Liver (tissue), 9 donors: ENCODE data around the gene TSPOAP1. TPM values are rescaled to one million over a fixed set of nuclear protein-coding genes. Genes with fewer than 3 reads are reported as not detected.

Experiments used
- DNase-seq: peaks from one replicate; pipeline ENCODE4 v3.0.0-alpha.2; 2017; ENCODE audit warnings: low spot score
- H3K27ac ChIP-seq, 2 donors: one replicate each; pipeline ENCODE4 v1.7.0; 2013; ENCODE audit warnings: inconsistent platforms in 2 of 2, low read length in 2 of 2, control low read depth in 1 of 2, low read depth in 1 of 2, mild to moderate bottlenecking in 1 of 2
- H3K27me3 ChIP-seq, 4 donors: one replicate each; pipeline versions ENCODE4 v1.6.1 to v1.7.0; 2013; ENCODE audit warnings: low read length in 3 of 4, inconsistent platforms in 1 of 4, mild to moderate bottlenecking in 1 of 4, moderate library complexity in 1 of 4; ENCODE audit not compliant: control insufficient read depth in 4 of 4, insufficient read depth in 4 of 4
- H3K36me3 ChIP-seq, 4 donors: one replicate each; pipeline versions ENCODE4 v1.6.1 to v1.7.0; 2013; ENCODE audit warnings: low read length in 3 of 4, mild to moderate bottlenecking in 3 of 4, low read depth in 1 of 4, moderate library complexity in 1 of 4; ENCODE audit not compliant: control insufficient read depth in 4 of 4, insufficient read depth in 3 of 4
- H3K4me1 ChIP-seq, 4 donors: one replicate each; pipeline versions ENCODE4 v1.6.1 to v1.7.0; 2013; ENCODE audit warnings: low read length in 3 of 4, mild to moderate bottlenecking in 3 of 4, moderate library complexity in 1 of 4; ENCODE audit not compliant: control insufficient read depth in 4 of 4, insufficient read depth in 4 of 4
- H3K4me3 ChIP-seq, 3 donors: one replicate each; pipeline versions ENCODE4 v1.6.1 to v1.7.0; 2013; ENCODE audit warnings: low read length in 3 of 3, control low read depth in 1 of 3, low read depth in 1 of 3, mild to moderate bottlenecking in 1 of 3
- H3K9ac ChIP-seq, 2 donors: one replicate each; pipeline ENCODE4 v1.7.0; 2013; ENCODE audit warnings: low read length in 2 of 2, mild to moderate bottlenecking in 2 of 2, moderate library complexity in 2 of 2, control low read depth in 1 of 2, low read depth in 1 of 2
- H3K9me3 ChIP-seq, 4 donors: one replicate each; pipeline versions ENCODE4 v1.6.1 to v1.7.0; 2013; ENCODE audit warnings: low read length in 3 of 4; ENCODE audit not compliant: control insufficient read depth in 4 of 4
- EGR1 ChIP-seq, 2 donors: IDR thresholded peaks; 2 replicates each; pipeline ENCODE4 v1.6.1; 2016 to 2018; ENCODE audit warnings: antibody characterized with exemption in 2 of 2, low read depth in 2 of 2
- FOXA1 ChIP-seq: IDR thresholded peaks from 2 replicates; pipeline ENCODE4 v1.6.1; 2016; ENCODE audit warnings: antibody characterized with exemption
- FOXA2 ChIP-seq: IDR thresholded peaks from 2 replicates; pipeline ENCODE4 v1.6.1; 2016; ENCODE audit warnings: antibody characterized with exemption
- GABPA ChIP-seq, 2 donors: IDR thresholded peaks in 1 of 2; conservative IDR thresholded peaks in 1 of 2; 2 replicates each; pipeline ENCODE4 v1.6.1; 2016; ENCODE audit warnings: antibody characterized with exemption in 2 of 2, mild to moderate bottlenecking in 1 of 2, moderate library complexity in 1 of 2
- HNF4A ChIP-seq, 2 donors: conservative IDR thresholded peaks; 2 replicates each; pipeline ENCODE4 v1.6.1; 2016; ENCODE audit warnings: antibody characterized with exemption in 2 of 2, mild to moderate bottlenecking in 2 of 2
- HNF4G ChIP-seq: IDR thresholded peaks from 2 replicates; pipeline ENCODE4 v1.6.1; 2016; ENCODE audit warnings: antibody characterized with exemption
- JUND ChIP-seq, 2 donors: IDR thresholded peaks; 2 replicates each; pipeline ENCODE4 v1.6.1; 2016; ENCODE audit warnings: antibody characterized with exemption in 2 of 2
- NR2F2 ChIP-seq: IDR thresholded peaks from 2 replicates; pipeline ENCODE4 v1.6.1; 2016; ENCODE audit warnings: antibody characterized with exemption
- RAD21 ChIP-seq, 2 donors: IDR thresholded peaks; 2 replicates each; pipeline ENCODE4 v1.6.1; 2016; ENCODE audit warnings: antibody characterized with exemption in 2 of 2, mild to moderate bottlenecking in 2 of 2
- RXRA ChIP-seq, 2 donors: IDR thresholded peaks; 2 replicates each; pipeline ENCODE4 v1.6.1; 2017 to 2018; ENCODE audit warnings: antibody characterized with exemption in 2 of 2, mild to moderate bottlenecking in 1 of 2
- SP1 ChIP-seq: IDR thresholded peaks from 2 replicates; pipeline ENCODE4 v1.6.1; 2018; ENCODE audit warnings: antibody characterized with exemption, mild to moderate bottlenecking
- YY1 ChIP-seq: IDR thresholded peaks from 2 replicates; pipeline ENCODE4 v1.6.1; 2016; ENCODE audit warnings: antibody characterized with exemption, mild to moderate bottlenecking
- WGBS: extraction: QIAGEN DNeasy Blood & Tissue Kit; methylation state at CpG from one replicate; pipeline ENCODE4 v1.1.7; 2013; 5-methylcytosine and 5-hydroxymethylcytosine counted together
- polyA plus RNA-seq, 2 donors: library from polyadenylated mRNA; stranded (reverse) in 1 of 2; unstranded in 1 of 2; fragments of 200-250 nt in 1 of 2; fragments of >200 nt in 1 of 2; fragmentation: Nextera tagmentation in 1 of 2; extraction: Ambion mirVana in 1 of 2; gene quantifications; one replicate each; pipeline versions ENCODE4 v1.2.1 to v1.2.3, GENCODE V29; 2013 to 2015
- total RNA-seq, 2 donors: library from RNA; depleted of rRNA; stranded (reverse); fragments of >200 nt; gene quantifications; one replicate each; pipeline ENCODE4 v1.2.3, GENCODE V29; 2014
- TF ChIP-seq, protein P1 (sequence below): fragments of 150-350 bp; IDR thresholded peaks from 2 replicates; pipeline ENCODE4 v1.5.1; 2017; ENCODE audit warnings: improper control_type of control experiment, low read depth, low read length; ENCODE audit not compliant: missing input control
- TF ChIP-seq, protein P2 (sequence below): IDR thresholded peaks from 2 replicates; pipeline ENCODE4 v1.6.1; 2016; ENCODE audit warnings: antibody characterized with exemption
- TF ChIP-seq, protein P3 (sequence below): IDR thresholded peaks from 2 replicates; pipeline ENCODE4 v1.6.1; 2016; ENCODE audit warnings: antibody characterized with exemption, mild to moderate bottlenecking
- TF ChIP-seq, protein P4 (sequence below): IDR thresholded peaks from 2 replicates; pipeline ENCODE4 v1.6.1; 2016; ENCODE audit warnings: antibody characterized with exemption
- donor health status: healthy.
- donor health status: healthy.
- donor health status: healthy.
- donor health status: healthy.
- donor health status: healthy.

Gene TSPOAP1
- total and polyA plus RNA-seq, 4 donors, result 1.5 to 4.6 (median 2.6) TPM

DNA sequence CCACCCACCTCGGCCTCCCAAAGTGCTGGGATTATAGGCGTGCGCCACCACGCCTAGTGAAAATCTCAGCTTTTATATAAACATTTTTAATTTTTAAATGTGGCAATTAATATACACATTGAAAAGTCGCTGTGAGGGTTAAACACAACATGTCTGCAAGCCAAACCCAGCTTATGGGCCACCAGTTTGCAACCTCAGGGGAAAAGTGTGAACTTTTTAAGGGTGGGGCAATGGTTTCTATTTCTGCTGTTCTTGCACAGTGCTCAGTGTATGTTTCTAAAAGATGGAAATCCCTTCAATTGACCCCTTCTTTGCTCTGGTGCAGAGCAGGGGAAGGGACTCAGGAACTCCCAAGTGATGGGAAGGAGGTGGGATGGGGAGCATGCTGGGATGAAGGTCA lies 41.7 kb upstream of the TSPOAP1 start:
- no peak overlapping the region for H3K9ac ChIP-seq

DNA sequence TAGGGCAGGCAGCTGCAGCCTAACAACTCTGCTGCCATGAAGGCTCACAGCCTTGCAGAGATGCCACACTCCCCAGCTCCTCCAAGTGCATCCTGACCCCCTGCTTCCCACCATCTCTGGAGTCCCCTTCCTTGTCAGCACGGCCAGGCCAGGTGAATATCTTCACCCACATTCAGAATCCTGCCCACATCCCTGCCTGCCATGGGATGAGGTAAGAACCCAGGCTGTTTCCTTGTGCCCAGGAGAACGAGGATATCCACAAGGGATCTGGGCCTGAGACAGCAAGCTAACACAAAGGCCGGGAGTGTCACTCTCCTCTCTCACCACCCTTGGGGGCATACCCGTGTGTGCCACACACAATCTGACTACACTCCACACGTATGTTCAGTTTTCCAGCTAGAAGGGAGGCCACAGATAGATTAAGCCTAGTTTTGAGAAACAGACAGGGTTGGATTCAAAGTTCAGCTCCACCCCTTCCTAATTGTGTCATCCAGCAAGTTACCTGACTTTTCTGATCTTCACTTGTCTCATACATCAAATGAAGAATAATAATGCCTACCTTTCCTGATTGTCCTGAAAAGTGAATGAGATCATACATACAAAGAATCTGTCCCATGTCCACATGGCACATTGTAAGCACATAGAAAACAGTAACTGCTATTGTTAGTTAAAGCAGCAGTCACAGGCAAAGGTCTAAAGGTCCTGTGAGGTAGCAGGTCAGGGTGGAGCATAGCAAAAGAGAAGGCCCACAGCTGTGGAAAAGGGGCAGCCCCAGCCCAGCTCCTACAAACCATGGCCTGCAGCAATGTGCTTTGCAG lies 40.8 kb upstream of the TSPOAP1 start:
- Histone ChIP-seq H3K27ac (peak overlapping the region; percentile 50 to 71), H3K36me3 (no peaks in the 10 kb centered on the region), H3K27me3 (no peaks in the 10 kb centered on the region), H3K9me3 (no peaks in the 10 kb centered on the region), H3K4me3 (no peak overlapping the region), H3K4me1 (peaks cover 9 to 55% (median 39%) of the 10 kb centered on the region in 4 donors), H3K9ac (peak overlapping the region in 1 of 2 donors; percentile 32)
- WGBS, result 30% methylated on average over 5 of the region's 5 CpGs
- no peak for DNase-seq
- peak; percentile 85 to 91 for TF ChIP-seq RXRA (IDR thresholded peaks at IDR 0.05)
- TF ChIP-seq RAD21 (IDR thresholded peaks at IDR 0.05), result peak; percentile 31 to 41
- no peak for TF ChIP-seq FOXA2
- TF ChIP-seq, protein P1, sequence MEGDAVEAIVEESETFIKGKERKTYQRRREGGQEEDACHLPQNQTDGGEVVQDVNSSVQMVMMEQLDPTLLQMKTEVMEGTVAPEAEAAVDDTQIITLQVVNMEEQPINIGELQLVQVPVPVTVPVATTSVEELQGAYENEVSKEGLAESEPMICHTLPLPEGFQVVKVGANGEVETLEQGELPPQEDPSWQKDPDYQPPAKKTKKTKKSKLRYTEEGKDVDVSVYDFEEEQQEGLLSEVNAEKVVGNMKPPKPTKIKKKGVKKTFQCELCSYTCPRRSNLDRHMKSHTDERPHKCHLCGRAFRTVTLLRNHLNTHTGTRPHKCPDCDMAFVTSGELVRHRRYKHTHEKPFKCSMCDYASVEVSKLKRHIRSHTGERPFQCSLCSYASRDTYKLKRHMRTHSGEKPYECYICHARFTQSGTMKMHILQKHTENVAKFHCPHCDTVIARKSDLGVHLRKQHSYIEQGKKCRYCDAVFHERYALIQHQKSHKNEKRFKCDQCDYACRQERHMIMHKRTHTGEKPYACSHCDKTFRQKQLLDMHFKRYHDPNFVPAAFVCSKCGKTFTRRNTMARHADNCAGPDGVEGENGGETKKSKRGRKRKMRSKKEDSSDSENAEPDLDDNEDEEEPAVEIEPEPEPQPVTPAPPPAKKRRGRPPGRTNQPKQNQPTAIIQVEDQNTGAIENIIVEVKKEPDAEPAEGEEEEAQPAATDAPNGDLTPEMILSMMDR, result no peak
- no peak for TF ChIP-seq EGR1 (IDR thresholded peaks at IDR 0.05; ENCODE audit: low read depth in 2 of 2)
- peak; percentile 60 for TF ChIP-seq NR2F2
- TF ChIP-seq JUND (IDR thresholded peaks at IDR 0.05), result peak; percentile 20 to 54
- peak; percentile 42 for TF ChIP-seq YY1
- TF ChIP-seq SP1, result peak; percentile 87
- TF ChIP-seq HNF4G, result peak; percentile 76
- TF ChIP-seq, protein P2, sequence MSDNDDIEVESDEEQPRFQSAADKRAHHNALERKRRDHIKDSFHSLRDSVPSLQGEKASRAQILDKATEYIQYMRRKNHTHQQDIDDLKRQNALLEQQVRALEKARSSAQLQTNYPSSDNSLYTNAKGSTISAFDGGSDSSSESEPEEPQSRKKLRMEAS, result peak; percentile 32
- TF ChIP-seq HNF4A (conservative IDR thresholded peaks at IDR 0.05), result peak; percentile 89 to 91
- TF ChIP-seq, protein P3, sequence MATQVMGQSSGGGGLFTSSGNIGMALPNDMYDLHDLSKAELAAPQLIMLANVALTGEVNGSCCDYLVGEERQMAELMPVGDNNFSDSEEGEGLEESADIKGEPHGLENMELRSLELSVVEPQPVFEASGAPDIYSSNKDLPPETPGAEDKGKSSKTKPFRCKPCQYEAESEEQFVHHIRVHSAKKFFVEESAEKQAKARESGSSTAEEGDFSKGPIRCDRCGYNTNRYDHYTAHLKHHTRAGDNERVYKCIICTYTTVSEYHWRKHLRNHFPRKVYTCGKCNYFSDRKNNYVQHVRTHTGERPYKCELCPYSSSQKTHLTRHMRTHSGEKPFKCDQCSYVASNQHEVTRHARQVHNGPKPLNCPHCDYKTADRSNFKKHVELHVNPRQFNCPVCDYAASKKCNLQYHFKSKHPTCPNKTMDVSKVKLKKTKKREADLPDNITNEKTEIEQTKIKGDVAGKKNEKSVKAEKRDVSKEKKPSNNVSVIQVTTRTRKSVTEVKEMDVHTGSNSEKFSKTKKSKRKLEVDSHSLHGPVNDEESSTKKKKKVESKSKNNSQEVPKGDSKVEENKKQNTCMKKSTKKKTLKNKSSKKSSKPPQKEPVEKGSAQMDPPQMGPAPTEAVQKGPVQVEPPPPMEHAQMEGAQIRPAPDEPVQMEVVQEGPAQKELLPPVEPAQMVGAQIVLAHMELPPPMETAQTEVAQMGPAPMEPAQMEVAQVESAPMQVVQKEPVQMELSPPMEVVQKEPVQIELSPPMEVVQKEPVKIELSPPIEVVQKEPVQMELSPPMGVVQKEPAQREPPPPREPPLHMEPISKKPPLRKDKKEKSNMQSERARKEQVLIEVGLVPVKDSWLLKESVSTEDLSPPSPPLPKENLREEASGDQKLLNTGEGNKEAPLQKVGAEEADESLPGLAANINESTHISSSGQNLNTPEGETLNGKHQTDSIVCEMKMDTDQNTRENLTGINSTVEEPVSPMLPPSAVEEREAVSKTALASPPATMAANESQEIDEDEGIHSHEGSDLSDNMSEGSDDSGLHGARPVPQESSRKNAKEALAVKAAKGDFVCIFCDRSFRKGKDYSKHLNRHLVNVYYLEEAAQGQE, result peak; percentile 39
- TF ChIP-seq FOXA1, result no peak

More for the DNA sequence above, 41.7 kb upstream of the TSPOAP1 start:
- Histone ChIP-seq H3K27ac (no peak overlapping the region), H3K9me3 (no peaks in the 10 kb centered on the region), H3K4me1 (peaks cover 7 to 48% (median 32%) of the 10 kb centered on the region in 4 donors), H3K4me3 (no peak overlapping the region), H3K36me3 (no peaks in the 10 kb centered on the region), H3K27me3 (no peaks in the 10 kb centered on the region)
- TF ChIP-seq, protein P2, result no peak
- no peak for TF ChIP-seq HNF4A (conservative IDR thresholded peaks at IDR 0.05)
- TF ChIP-seq, protein P1, result no peak
- TF ChIP-seq GABPA (IDR thresholded peaks at IDR 0.05 in 1 of 2, conservative IDR thresholded peaks at IDR 0.05 in 1 of 2), result no peak
- no peak for TF ChIP-seq NR2F2
- TF ChIP-seq FOXA2, result no peak
- TF ChIP-seq, protein P4, sequence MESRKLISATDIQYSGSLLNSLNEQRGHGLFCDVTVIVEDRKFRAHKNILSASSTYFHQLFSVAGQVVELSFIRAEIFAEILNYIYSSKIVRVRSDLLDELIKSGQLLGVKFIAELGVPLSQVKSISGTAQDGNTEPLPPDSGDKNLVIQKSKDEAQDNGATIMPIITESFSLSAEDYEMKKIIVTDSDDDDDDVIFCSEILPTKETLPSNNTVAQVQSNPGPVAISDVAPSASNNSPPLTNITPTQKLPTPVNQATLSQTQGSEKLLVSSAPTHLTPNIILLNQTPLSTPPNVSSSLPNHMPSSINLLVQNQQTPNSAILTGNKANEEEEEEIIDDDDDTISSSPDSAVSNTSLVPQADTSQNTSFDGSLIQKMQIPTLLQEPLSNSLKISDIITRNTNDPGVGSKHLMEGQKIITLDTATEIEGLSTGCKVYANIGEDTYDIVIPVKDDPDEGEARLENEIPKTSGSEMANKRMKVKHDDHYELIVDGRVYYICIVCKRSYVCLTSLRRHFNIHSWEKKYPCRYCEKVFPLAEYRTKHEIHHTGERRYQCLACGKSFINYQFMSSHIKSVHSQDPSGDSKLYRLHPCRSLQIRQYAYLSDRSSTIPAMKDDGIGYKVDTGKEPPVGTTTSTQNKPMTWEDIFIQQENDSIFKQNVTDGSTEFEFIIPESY, result no peak
- no peak for TF ChIP-seq EGR1 (IDR thresholded peaks at IDR 0.05; ENCODE audit: low read depth in 2 of 2)
- DNase-seq, result no peak
- 86% methylated on average over 5 of the region's 5 CpGs for WGBS
